Esophagus squamous epithelium (tissue), 4 donors: ENCODE measurements around the gene ACTL10.
"Not testable (repeated sequence)": the region's sequence is repeated elsewhere in the genome, so short reads cannot be mapped to it uniquely, and the experiment has no call there.

Source experiments
- CTCF ChIP-seq, 6 experiments: fragments of 450-650 bp in 4 of 6; fragments of 200-600 bp in 2 of 6; sonication (generic) in 2 of 6; IDR thresholded peaks; one replicate each; pipeline ENCODE4 v1.5.1; 2016 to 2019; ENCODE audit warnings: antibody characterized with exemption in 6 of 6, mild to moderate bottlenecking in 4 of 6, moderate library complexity in 4 of 6
- POLR2A ChIP-seq, 4 donors: fragments of 450-650 bp; IDR thresholded peaks; one replicate each; pipeline ENCODE4 v1.6.1; 2017; ENCODE audit warnings: antibody characterized with exemption in 4 of 4, mild to moderate bottlenecking in 4 of 4, moderate library complexity in 3 of 4

- not testable (repeated sequence) for TF ChIP-seq CTCF, POLR2A (IDR thresholded peaks at IDR 0.05)
Measured at GRCh38 chr20:33698966-33699365, 32.2 kb downstream of the ACTL10 start.
